ENCODE data around the gene PEX14. TPM values are rescaled to one million over a fixed set of nuclear protein-coding genes. Genes with fewer than 3 reads are reported as not detected.

PEX14 gene
- polyA plus RNA-seq, 4 donors: 19.7 to 25.8 (median 21.6) TPM

DNA sequence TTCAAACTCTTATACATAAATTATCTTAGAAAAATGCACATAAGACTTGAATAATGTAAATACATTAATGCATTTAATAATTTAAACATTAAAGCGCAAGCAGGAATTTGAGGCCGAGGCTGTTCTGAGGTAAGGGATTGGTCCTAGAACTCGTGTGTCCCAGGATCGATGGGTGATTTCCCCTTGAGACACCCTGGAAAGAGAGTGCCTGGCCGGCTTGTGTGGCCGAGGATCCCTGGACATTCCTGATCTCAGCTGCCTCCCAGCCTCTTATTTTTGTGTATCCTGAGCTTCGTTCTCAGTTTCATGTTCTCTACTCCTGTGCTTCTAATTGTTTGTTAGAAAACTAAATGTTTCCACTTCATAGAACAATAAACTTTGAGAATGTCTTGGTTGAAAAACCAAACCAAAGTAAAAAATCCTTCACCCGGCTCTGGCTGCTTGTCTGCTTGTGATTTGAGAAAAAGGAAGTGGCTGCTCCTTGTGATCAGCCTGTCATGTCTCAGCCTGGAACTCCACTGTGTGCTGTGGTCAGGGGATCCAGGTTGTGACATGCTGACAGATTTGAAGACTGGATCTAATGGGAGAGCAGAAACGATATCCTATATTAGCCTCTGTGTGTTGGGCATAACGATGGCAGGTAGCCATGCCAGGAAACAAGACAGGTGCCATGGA, 40.7 kb downstream of the PEX14 start:
- DNase-seq (ENCODE audit: low read depth in 4 of 4, low spot score in 3 of 4): no peak

DNA sequence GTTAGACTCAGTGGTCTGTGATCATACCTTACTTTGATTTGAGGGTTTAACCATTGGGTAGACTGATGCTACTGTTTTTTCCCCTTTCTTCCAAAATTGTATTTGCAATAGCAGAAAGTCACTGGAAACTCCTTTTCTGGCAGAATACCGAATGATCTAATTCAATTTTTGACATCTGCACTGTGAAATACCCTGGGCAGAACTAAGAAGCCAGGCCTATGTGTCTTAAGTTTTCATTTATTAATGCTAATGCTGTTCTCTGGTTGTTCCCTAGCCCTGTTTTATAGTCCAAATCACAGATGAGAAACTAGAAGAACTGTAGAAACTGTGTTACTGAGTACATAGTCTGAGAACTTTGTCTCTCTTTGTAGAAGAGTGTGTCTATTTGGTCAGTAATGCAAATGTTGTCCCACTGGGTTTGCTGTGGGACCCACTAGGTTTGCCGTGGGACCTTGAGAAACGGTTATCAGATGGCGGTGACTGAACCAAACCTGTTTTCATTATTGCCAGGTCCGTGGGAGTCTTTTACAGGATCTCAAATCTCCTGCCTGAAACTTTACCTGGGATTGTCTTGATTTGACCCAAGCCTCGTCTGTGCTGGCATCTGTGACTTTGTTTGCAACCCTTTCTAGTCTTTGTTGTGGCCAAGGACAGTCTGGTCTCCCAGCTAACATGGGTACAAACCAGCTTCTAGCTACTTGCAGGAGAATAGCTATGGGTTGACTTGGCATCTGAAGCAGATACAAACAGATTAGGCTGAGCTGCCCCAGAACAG, 41.4 kb downstream of the PEX14 start:
- DNase-seq (ENCODE audit: low read depth in 4 of 4, low spot score in 3 of 4): no peak

- no peak for DNase-seq (ENCODE audit: low read depth in 4 of 4, low spot score in 3 of 4)
Measured at GRCh38 chr1:10516925-10517676, 42.4 kb downstream of the PEX14 start.

GRCh38 chr1:10517677-10517982, 42.9 kb downstream of the PEX14 start:
- DNase-seq (ENCODE audit: low read depth in 4 of 4, low spot score in 3 of 4): no peak

- DNase-seq (ENCODE audit: low read depth in 4 of 4, low spot score in 3 of 4): no peak
Measured at GRCh38 chr1:10519016-10519417, 44.3 kb downstream of the PEX14 start.

DNA sequence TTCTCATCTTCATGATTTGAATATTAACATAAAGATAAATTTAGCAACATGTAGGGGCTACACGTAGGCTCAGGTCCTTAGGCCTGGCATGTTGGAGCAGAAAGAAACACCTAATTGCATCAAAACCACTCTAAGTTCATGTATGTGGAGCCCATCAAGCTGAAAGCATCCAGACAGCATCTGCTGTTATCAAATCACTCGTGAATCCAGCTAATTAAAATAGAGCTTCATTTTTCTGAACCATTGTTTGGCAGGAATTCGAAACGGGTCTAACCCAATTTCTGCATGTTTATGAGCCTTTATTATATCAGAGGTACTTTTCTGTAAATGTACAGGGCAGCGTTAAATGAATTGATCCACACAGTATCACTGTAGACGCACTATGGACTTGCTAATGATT, 45.7 kb downstream of the PEX14 start:
- no peak for DNase-seq (ENCODE audit: low read depth in 4 of 4, low spot score in 3 of 4)

DNA sequence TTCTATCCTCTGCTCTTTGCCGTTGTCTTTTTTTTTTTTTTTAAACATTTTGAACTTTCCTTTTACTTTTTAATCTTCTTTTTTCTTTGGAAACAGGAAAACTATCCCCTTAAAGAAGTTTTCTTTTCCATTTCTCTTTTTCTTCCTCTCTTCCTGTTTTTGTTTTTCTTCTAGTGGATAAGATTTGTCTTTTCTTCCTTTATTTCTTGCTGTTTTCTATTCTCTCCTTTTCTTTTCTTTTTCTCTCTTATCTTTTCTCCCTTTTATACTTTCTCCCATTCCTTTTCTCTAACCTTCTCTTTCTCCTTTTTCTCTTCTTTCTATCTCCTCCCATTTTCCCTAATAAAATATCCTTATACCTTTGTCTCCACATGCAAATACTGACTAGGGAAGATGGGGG, 46.2 kb downstream of the PEX14 start:
- no peak for DNase-seq (ENCODE audit: low read depth in 4 of 4, low spot score in 3 of 4)

DNA sequence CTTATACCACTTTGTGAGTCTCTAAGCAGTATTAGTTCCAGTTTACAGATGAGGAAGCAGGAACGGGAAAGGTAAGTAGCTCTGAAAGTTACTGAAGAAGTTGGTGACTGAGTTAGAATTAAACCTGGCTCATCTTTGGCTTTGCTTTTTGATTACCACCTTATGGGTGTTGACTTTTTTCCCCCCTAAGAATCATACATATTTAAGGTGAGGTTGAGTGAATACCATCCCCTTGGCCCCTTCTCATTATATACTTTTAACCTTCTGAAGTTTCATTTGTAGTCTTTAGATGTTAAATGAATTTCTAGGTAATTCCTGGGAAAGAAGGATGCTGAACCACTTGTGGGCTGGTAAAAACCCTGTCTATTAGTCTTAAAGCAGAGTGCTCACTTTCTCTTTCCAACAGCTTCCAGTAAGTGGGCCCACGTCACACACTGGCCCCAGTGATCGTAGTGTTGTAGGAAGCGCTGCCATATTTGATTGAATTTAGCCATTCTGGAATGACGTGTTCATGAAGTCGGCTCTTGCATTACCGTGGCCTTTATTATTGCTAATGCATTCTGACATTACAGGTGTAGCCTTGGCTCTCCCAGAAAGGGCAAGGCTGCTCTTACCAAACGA, 46.9 kb downstream of the PEX14 start:
- no peak for DNase-seq (ENCODE audit: low read depth in 4 of 4, low spot score in 3 of 4)

DNA sequence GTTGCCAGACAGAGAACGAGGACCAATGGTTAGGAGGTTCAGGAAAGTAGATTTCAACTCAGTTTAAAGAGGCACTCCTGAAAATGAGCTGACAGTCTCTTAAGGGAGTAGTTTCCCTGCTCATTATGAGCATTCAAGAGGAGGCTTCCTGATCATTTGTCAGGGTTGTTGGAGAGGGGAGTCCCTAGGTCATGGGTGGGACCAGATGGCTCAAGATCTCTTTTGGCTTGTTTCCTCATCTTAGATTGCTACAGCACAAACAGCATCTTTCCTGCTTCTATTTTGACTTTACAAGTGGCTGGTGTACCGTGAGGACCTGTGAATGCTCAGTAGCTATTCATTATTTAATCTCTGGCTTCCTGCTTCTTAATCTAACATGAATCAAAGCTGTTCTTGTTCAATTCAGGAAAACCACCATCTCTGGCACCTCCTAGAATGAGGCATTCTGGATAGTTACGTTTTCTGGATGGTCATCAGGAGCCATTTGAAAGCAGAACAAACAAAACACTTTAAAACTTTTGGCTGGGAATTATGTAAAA, 47.6 kb downstream of the PEX14 start:
- no peak for DNase-seq (ENCODE audit: low read depth in 4 of 4, low spot score in 3 of 4)

DNA sequence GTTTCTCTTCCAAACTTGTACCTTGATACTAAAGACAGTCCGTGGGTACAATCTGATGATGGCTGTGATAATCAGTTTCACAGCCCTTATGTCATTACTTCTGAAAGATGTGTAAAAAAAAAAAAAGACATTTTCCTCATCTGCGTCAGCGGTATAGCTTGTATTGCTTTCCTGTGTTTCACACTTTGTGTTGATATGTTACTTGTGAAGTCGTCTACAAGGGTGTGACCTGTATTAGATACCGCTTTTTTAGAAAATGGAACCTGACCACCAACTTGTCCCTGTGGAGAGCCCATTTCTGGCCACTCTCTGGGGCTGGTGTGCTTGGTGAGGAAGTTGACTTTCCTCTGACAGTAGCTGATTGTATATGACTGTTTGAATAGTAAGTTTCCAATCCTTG, 50.5 kb downstream of the PEX14 start:
- DNase-seq (ENCODE audit: low read depth in 4 of 4, low spot score in 3 of 4): no peak

DNA sequence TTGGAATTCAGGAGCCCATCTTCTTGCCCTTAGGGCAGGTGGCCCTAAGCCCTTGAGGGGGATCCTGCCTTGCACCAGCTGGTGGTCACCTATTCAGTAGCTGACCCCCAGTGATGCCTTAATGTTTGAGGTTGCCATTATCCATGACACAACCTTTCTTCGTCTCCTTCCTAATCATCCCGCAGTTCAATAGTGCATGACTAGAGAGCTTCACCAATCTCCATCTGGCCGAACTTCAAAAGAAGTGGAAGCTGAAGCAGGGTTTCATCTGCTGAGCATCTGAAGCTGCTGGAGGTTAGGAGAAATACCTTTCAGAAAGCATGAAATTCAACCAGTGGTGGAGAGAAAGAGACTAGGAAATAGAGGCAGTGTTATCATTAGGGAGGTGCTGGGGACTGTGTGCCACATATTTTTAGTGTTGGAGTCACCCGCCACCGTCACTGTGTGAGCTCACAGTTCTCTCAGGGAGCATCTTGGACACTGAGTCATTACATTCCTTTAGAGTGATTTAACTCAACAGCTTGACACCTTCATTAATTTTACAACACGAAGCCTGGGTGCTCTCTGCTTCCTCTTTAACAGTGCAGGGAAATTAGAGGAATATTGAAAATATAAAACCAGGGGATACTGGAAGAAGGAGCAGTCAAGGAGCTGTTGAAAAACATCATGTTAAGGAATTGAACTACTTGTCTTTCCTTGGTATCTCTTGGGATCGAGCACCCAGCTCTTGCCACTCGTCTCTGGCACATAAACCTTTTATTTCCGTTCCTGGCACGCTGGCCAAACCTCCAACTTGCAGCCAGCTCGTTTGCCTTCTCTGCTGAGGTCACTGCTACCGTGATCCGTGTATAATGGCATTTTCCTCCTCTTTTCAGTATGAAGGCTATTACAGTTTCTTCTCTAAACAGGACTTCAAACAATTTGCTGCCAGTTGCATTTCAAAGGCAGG, 53.6 kb downstream of the PEX14 start:
- no peak for DNase-seq (ENCODE audit: low read depth in 4 of 4, low spot score in 3 of 4)

- DNase-seq (ENCODE audit: low read depth in 4 of 4, low spot score in 3 of 4): no peak
Measured at GRCh38 chr1:10529091-10529490, 54.3 kb downstream of the PEX14 start.

- no peak for DNase-seq (ENCODE audit: low read depth in 4 of 4, low spot score in 3 of 4)
Measured at GRCh38 chr1:10529765-10530164, 55.0 kb downstream of the PEX14 start.

GRCh38 chr1:10530281-10530740, 55.6 kb downstream of the PEX14 start:
- peak in 2 of 4 donors; percentile 49 to 52 for DNase-seq (ENCODE audit: low read depth in 4 of 4, low spot score in 3 of 4)

GRCh38 chr1:10530756-10531495, 56.2 kb downstream of the PEX14 start:
- DNase-seq (ENCODE audit: low read depth in 4 of 4, low spot score in 3 of 4): no peak

- no peak for DNase-seq (ENCODE audit: low read depth in 4 of 4, low spot score in 3 of 4)
Measured at GRCh38 chr1:10532362-10532761, 57.6 kb downstream of the PEX14 start.

- no peak for DNase-seq (ENCODE audit: low read depth in 4 of 4, low spot score in 3 of 4)
Measured at GRCh38 chr1:10534519-10534918, 59.8 kb downstream of the PEX14 start.

GRCh38 chr1:10536133-10536770, 61.5 kb downstream of the PEX14 start:
- no peak for DNase-seq (ENCODE audit: low read depth in 4 of 4, low spot score in 3 of 4)

Data from right renal pelvis (tissue), 4 donors.